HepG2 (cell line): ENCODE measurements around the gene KDM4B. TPM values are rescaled to one million over a fixed set of nuclear protein-coding genes. Genes with fewer than 3 reads are reported as not detected.

ENCODE experiments used
- ATAC-seq: fragments of 200-7000 bp; cut with Tn5 transposase; 3 replicates; pipeline ENCODE4 v1.9.1; 2020; ENCODE audit warnings: mild to moderate bottlenecking, moderate library complexity
- BruUV-seq: library from RNA; stranded (reverse); fragments of 400-500 nt; replicated peaks from 2 replicates; lab custom pipeline; 2021; lab: Mats Ljungman, UMichigan
- CTCF ChIA-PET: fragments of 300-600 bp; formaldehyde crosslinking; extraction: SDS; loops from one replicate; lab custom pipeline; 2021; ENCODE audit warnings: low total read pairs, inconsistent platforms, low intra/inter-chr PET ratio; lab: Yijun Ruan, JAX
- POLR2A ChIA-PET: fragments of 350-600 bp; sonication (Branson Sonifier 250); formaldehyde crosslinking; loops from one replicate; lab custom pipeline; 2020; ENCODE audit warnings: antibody characterized with exemption, inconsistent platforms; lab: Yijun Ruan, JAX
- DNase-seq: peaks from one replicate; pipeline ENCODE4 v3.0.0-alpha.2; 2015; ENCODE audit warnings: low spot score
- FAIRE-seq: peaks from 3 replicates; lab custom pipeline; 2011; peaks lifted over from hg19 to GRCh38; lab: Jason Lieb, UNC
- H2AFZ ChIP-seq: one replicate; pipeline ENCODE4 v1.6.1; 2011; ENCODE audit warnings: low read length, inconsistent platforms
- H3K27ac ChIP-seq: fragments of 300-600 bp; 3 replicates; pipeline ENCODE4 v1.8.0; 2011; ENCODE audit warnings: mixed run types, mild to moderate bottlenecking, mixed read lengths, low read length, inconsistent platforms; ENCODE audit not compliant: insufficient read depth; ENCODE audit errors: extremely low read length
- H3K27me3 ChIP-seq, 2 experiments: fragments of 200-600 bp in 1 of 2; 2 replicates in 1 of 2; 3 replicates in 1 of 2; pipeline versions ENCODE4 v1.6.0 to v1.8.0; 2011; ENCODE audit warnings: low read length in 2 of 2, mild to moderate bottlenecking in 2 of 2, moderate library complexity in 2 of 2, inconsistent platforms in 1 of 2; ENCODE audit not compliant: insufficient read depth in 2 of 2, control insufficient read depth in 1 of 2
- H3K36me3 ChIP-seq, 2 experiments: fragments of 200-600 bp in 1 of 2; replicated peaks in 1 of 2; 2 replicates in 1 of 2; 3 replicates in 1 of 2; pipeline versions ENCODE4 v1.5.1 to v1.8.0; 2011; ENCODE audit warnings: low read length in 2 of 2, inconsistent platforms in 1 of 2; ENCODE audit not compliant: insufficient read depth in 2 of 2, control insufficient read depth in 1 of 2
- H3K4me1 ChIP-seq: 2 replicates; pipeline ENCODE4 v1.5.1; 2012; ENCODE audit warnings: low read length, inconsistent platforms; ENCODE audit not compliant: insufficient read depth
- H3K4me2 ChIP-seq: 2 replicates; pipeline ENCODE4 v1.6.0; 2011; ENCODE audit warnings: low read depth, low read length, inconsistent platforms
- H3K4me3 ChIP-seq, 3 experiments: fragments of 200-600 bp in 1 of 3; sonication (generic), shearing (Covaris generic) in 1 of 3; replicated peaks in 1 of 3; 2 replicates each; pipeline ENCODE4 v1.5.1; 2011 to 2016; ENCODE audit warnings: low read length in 3 of 3, inconsistent platforms in 2 of 3, low read depth in 2 of 3, mild to moderate bottlenecking in 2 of 3, control low read depth in 1 of 3, mixed read lengths in 1 of 3; ENCODE audit not compliant: insufficient read depth in 1 of 3
- H3K79me2 ChIP-seq: one replicate; pipeline ENCODE4 v1.6.1; 2011; ENCODE audit warnings: low read length, inconsistent platforms; ENCODE audit not compliant: insufficient read depth
- H3K9ac ChIP-seq: 2 replicates; pipeline ENCODE4 v1.6.0; 2011; ENCODE audit warnings: mild to moderate bottlenecking, low read depth, low read length, inconsistent platforms; ENCODE audit not compliant: insufficient read depth
- H3K9me3 ChIP-seq: 2 replicates; pipeline ENCODE4 v1.5.1; 2012; ENCODE audit warnings: mild to moderate bottlenecking, low read length
- H4K20me1 ChIP-seq: 2 replicates; pipeline ENCODE4 v1.6.0; 2011; ENCODE audit warnings: inconsistent platforms, mild to moderate bottlenecking, low read length, moderate library complexity; ENCODE audit not compliant: insufficient read depth
- ATM ChIP-seq: fragments of 450-650 bp; IDR thresholded peaks from 2 replicates; pipeline ENCODE4 v1.7.1; 2017; ENCODE audit warnings: mild to moderate bottlenecking, borderline replicate concordance
- MXD4 ChIP-seq: IDR thresholded peaks from 2 replicates; pipeline ENCODE4 v1.6.1; 2016; ENCODE audit warnings: mild to moderate bottlenecking, missing biosample characterization, missing genetic modification reagents
- RAD51 ChIP-seq: fragments of 450-650 bp; IDR thresholded peaks from 2 replicates; pipeline ENCODE4 v1.6.1; 2016; ENCODE audit warnings: borderline replicate concordance
- TEAD3 ChIP-seq: optimal IDR thresholded peaks from 2 replicates; pipeline ENCODE3; 2016; ENCODE audit warnings: borderline replicate concordance
- ZNF781 ChIP-seq: sonication (generic); formaldehyde crosslinking; IDR thresholded peaks from 2 replicates; pipeline ENCODE4 v1.5.1; 2020; ENCODE audit warnings: borderline replicate concordance, mild to moderate bottlenecking, missing genetic modification reagents; ENCODE audit errors: not compliant biosample characterization
- ZSCAN31 ChIP-seq: sonication (generic); formaldehyde crosslinking; IDR thresholded peaks from 2 replicates; pipeline ENCODE4 v1.5.0; 2020; ENCODE audit warnings: low read depth, mild to moderate bottlenecking, missing genetic modification reagents
- WGBS: methylation state at CpG from one replicate; pipeline ENCODE4 v1.1.6; 2017; ENCODE audit warnings: low lambda C conversion rate; 5-methylcytosine and 5-hydroxymethylcytosine counted together
- in situ Hi-C: cut with HindIII; loops from 2 replicates; pipeline ENCODE4 v1.10.0; 2017; ENCODE audit warnings: low pct_unique_long_range_greater_than_20kb; ENCODE audit not compliant: extremely low pct_ligation_motif_present
- intact Hi-C: fragments of 100-400 bp; cut with micrococcal nuclease; formaldehyde crosslinking; loops from one replicate; pipeline ENCODE4 v1.10.0; 2022; ENCODE audit not compliant: unreplicated experiment
- polyA plus RNA-seq, 8 experiments: library from polyadenylated mRNA; depleted of rRNA in 3 of 8; stranded (reverse) in 7 of 8; unstranded in 1 of 8; fragments of >200 nt; fragmentation: Illumina TruSeq in 4 of 8; extraction: Trizol in 4 of 8; gene quantifications; 2 replicates each; pipeline versions ENCODE4 v1.2.1 to v1.2.3, GENCODE V29; 2011 to 2016; ENCODE audit warnings: low read depth in 4 of 8, missing spikeins in 1 of 8, mixed read lengths in 1 of 8; ENCODE audit not compliant: insufficient read depth in 1 of 8
- total RNA-seq, 5 experiments: library from RNA; depleted of rRNA; stranded (reverse); fragments of >200 nt; fragmentation: Illumina TruSeq; extraction: Trizol; gene quantifications; 2 replicates each; pipeline ENCODE4 v1.2.3, GENCODE V29; 2016; ENCODE audit warnings: low read depth in 1 of 5
- TF ChIP-seq, protein P1 (sequence below): sonication (generic); formaldehyde crosslinking; IDR thresholded peaks from 2 replicates; pipeline ENCODE4 v1.5.1; 2020; ENCODE audit warnings: missing genetic modification reagents, mild to moderate bottlenecking, borderline replicate concordance

The KDM4B gene
- total and polyA plus RNA-seq, 2 of the 13 experiments (the other 11 are each of a cell fraction or from before 2014, with no cell fraction given), result 4.9 to 14.6 TPM

DNA sequence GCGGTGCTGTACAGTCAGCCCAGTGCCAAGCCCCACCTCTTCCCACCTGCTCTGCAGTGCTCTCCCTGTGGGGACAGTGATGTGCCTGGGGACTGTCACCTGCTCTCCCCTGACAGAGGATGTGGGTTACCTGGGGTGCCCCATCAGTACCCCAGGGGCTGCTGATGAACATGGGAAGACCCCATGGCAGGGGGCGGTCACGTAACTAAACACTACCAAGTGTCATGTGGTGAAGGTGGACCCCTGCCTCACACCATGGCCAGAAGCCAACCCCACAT lies 12.7 kb downstream of the KDM4B start:
- no peak for TF ChIP-seq RAD51
- no peak for TF ChIP-seq TEAD3 (CRISPR knock-in tag)
- TF ChIP-seq, protein P1, sequence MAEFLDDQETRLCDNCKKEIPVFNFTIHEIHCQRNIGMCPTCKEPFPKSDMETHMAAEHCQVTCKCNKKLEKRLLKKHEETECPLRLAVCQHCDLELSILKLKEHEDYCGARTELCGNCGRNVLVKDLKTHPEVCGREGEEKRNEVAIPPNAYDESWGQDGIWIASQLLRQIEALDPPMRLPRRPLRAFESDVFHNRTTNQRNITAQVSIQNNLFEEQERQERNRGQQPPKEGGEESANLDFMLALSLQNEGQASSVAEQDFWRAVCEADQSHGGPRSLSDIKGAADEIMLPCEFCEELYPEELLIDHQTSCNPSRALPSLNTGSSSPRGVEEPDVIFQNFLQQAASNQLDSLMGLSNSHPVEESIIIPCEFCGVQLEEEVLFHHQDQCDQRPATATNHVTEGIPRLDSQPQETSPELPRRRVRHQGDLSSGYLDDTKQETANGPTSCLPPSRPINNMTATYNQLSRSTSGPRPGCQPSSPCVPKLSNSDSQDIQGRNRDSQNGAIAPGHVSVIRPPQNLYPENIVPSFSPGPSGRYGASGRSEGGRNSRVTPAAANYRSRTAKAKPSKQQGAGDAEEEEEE (CRISPR knock-in tag), result no peak
- no peak for TF ChIP-seq MXD4 (CRISPR knock-in tag)
- TF ChIP-seq ZSCAN31 (CRISPR knock-in tag), result no peak
- no peak for TF ChIP-seq ATM
- no peak for TF ChIP-seq ZNF781 (CRISPR knock-in tag)
- Histone ChIP-seq H3K4me1 (peaks cover 9% of the 10 kb centered on the region), H3K27ac (no peak overlapping the region), H2AFZ (no peak overlapping the region), H4K20me1 (peaks cover 50% of the 10 kb centered on the region), H3K9ac (no peak overlapping the region), H3K9me3 (no peaks in the 10 kb centered on the region), H3K4me2 (no peak overlapping the region), H3K79me2 (peaks cover 66% of the 10 kb centered on the region), H3K4me3 (no peak overlapping the region), H3K27me3 (no peaks in the 10 kb centered on the region), H3K36me3 (peaks cover 5 to 24% of the 10 kb centered on the region in 2 experiments; a peak in 4 of 5 replicates)
- in situ Hi-C loops (no loop called here), intact Hi-C loops (no loop called here)
- ChIA-PET POLR2A (no interaction called here), CTCF (no interaction called here)
- DNase-seq (no peak), FAIRE-seq (no peak), ATAC-seq (no peak)
- WGBS, result 100% methylated on average over 2 of the region's 3 CpGs
- BruUV-seq, result no TSS peak
